Ascending aorta (tissue), 2 donors: ENCODE measurements around the gene CST6. TPM values are rescaled to one million over a fixed set of nuclear protein-coding genes. Genes with fewer than 3 reads are reported as not detected.

Experiments
- DNase-seq, 2 donors: peaks; one replicate each; pipeline ENCODE4 v3.0.0-alpha.2; 2019; ENCODE audit warnings: low spot score in 2 of 2
- H3K27ac ChIP-seq, 2 donors: fragments of 200-600 bp; sonication (generic); one replicate each; pipeline ENCODE4 v1.5.1; 2016 to 2017; ENCODE audit warnings: mild to moderate bottlenecking in 1 of 2
- H3K27me3 ChIP-seq: fragments of 200-600 bp; sonication (generic); one replicate; pipeline ENCODE4 v1.5.1; 2017
- H3K36me3 ChIP-seq, 2 donors: fragments of 200-600 bp; sonication (generic); one replicate each; pipeline ENCODE4 v1.5.1; 2016
- H3K4me1 ChIP-seq, 2 donors: fragments of 200-600 bp; sonication (generic); one replicate each; pipeline ENCODE4 v1.5.1; 2016 to 2017; ENCODE audit warnings: mild to moderate bottlenecking in 1 of 2
- H3K4me3 ChIP-seq, 2 donors: fragments of 200-600 bp; sonication (generic); one replicate each; pipeline ENCODE4 v1.5.1; 2016 to 2017; ENCODE audit warnings: mild to moderate bottlenecking in 1 of 2
- H3K9me3 ChIP-seq, 2 donors: fragments of 200-600 bp; sonication (generic); one replicate each; pipeline ENCODE4 v1.5.1; 2016
- intact Hi-C: fragments of 100-400 bp; cut with DNase I; formaldehyde crosslinking; loops from one replicate; pipeline ENCODE4 v1.15.1; 2023
- total RNA-seq: library from RNA; depleted of rRNA; stranded (reverse); fragments of >200 nt; gene quantifications from one replicate; pipeline ENCODE4 v1.1.0, GENCODE V29; 2016
- TF ChIP-seq, protein P1 (sequence below), 3 experiments: fragments of 200-600 bp in 2 of 3; fragments of 450-650 bp in 1 of 3; sonication (generic) in 2 of 3; IDR thresholded peaks; one replicate each; pipeline ENCODE4 v1.5.1; 2016 to 2019; ENCODE audit warnings: antibody characterized with exemption in 3 of 3, mild to moderate bottlenecking in 1 of 3, moderate library complexity in 1 of 3

Gene CST6, protein sequence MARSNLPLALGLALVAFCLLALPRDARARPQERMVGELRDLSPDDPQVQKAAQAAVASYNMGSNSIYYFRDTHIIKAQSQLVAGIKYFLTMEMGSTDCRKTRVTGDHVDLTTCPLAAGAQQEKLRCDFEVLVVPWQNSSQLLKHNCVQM
- 4.4 TPM for total RNA-seq

DNA sequence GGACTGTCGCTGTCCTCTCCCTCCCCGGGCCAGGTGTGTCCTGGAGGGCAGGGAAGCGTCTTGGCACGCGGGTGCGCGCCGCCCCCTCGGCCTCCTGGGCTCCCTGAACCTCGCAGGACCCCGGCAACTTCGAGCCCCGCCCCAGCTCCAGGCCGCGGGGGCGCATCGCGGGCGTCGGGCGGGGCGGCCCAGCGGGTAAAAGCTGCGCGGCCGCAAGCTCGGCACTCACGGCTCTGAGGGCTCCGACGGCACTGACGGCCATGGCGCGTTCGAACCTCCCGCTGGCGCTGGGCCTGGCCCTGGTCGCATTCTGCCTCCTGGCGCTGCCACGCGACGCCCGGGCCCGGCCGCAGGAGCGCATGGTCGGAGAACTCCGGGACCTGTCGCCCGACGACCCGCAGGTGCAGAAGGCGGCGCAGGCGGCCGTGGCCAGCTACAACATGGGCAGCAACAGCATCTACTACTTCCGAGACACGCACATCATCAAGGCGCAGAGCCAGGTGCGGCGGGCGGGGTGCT lies at the start of gene CST6:
Gene CST6 (plus strand): TSS at position 224 of the 519 bp plus-strand sequence. CDS start 37 bp downstream, at position 261.
- Histone ChIP-seq H3K36me3 (no peaks in the 10 kb centered on the region), H3K9me3 (no peaks in the 10 kb centered on the region), H3K4me1 (peaks cover 27 to 59% of the 10 kb centered on the region in 2 donors), H3K27me3 (no peaks in the 10 kb centered on the region), H3K27ac (peak within 1 kb of the TSS; percentile 94 to 95), H3K4me3 (peak within 1 kb of the TSS; percentile 6 to 8)
- TF ChIP-seq, protein P1, sequence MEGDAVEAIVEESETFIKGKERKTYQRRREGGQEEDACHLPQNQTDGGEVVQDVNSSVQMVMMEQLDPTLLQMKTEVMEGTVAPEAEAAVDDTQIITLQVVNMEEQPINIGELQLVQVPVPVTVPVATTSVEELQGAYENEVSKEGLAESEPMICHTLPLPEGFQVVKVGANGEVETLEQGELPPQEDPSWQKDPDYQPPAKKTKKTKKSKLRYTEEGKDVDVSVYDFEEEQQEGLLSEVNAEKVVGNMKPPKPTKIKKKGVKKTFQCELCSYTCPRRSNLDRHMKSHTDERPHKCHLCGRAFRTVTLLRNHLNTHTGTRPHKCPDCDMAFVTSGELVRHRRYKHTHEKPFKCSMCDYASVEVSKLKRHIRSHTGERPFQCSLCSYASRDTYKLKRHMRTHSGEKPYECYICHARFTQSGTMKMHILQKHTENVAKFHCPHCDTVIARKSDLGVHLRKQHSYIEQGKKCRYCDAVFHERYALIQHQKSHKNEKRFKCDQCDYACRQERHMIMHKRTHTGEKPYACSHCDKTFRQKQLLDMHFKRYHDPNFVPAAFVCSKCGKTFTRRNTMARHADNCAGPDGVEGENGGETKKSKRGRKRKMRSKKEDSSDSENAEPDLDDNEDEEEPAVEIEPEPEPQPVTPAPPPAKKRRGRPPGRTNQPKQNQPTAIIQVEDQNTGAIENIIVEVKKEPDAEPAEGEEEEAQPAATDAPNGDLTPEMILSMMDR (IDR thresholded peaks at IDR 0.05): no peak
- DNase-seq: no peak
- intact Hi-C loops: no loop called here

DNA sequence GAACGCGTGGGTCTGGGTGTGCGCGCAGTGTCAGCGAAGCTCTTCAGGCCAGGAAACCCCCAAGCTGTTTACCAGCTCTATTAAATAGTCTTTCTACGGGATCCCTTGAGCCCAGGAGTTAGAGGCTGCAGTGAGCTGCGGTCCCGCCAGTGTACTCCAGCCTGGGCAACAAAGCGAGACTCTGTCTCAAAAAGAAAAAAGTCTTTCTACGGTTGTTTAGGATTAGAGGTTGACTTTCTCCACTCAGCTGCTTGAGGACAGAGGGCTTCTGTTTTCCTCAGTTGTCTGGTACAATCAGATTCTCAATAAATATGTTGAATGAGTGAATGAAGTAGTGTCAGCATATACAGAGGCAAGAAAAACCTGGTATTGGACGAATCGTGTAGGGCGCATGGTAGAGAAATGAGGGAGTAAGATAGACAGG lies 49.7 kb upstream of the CST6 start:
- TF ChIP-seq, protein P1 (IDR thresholded peaks at IDR 0.05): no peak
- Histone ChIP-seq H3K4me1 (peaks cover 15 to 23% of the 10 kb centered on the region in 2 donors), H3K27me3 (no peaks in the 10 kb centered on the region), H3K36me3 (peaks cover 30 to 35% of the 10 kb centered on the region in 2 donors), H3K27ac (peak overlapping the region; percentile 86 to 96), H3K9me3 (no peaks in the 10 kb centered on the region), H3K4me3 (peak overlapping the region; percentile 89 to 100)
- intact Hi-C loops: loop anchor here (1.0 kb wide), 1 partner anchor 74 kb away; the partner anchor contains the start of gene FIBP
- no peak for DNase-seq

DNA sequence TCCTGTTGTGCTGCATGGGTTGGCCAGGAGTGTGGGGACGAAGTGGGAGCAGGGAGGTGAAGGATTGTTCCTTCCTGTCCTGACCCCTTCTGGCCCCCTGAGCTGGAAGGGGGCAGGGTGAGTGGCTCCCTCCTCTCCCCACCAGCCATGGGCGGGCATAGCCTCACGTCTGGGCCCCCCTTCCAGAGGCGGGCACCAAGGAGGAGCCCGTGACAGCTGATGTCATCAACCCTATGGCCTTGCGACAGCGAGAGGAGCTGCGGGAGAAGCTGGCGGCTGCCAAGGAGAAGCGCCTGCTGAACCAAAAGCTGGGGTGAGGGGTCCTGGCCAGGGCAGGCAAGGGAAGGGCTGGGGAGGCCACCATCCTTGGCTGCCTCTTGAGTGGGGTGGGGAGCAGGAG lies 46.9 kb upstream of the CST6 start:
- Histone ChIP-seq H3K27ac (no peak overlapping the region), H3K4me3 (no peak overlapping the region), H3K27me3 (no peaks in the 10 kb centered on the region), H3K4me1 (peaks cover 15 to 23% of the 10 kb centered on the region in 2 donors), H3K36me3 (peaks cover 56 to 63% of the 10 kb centered on the region in 2 donors), H3K9me3 (no peaks in the 10 kb centered on the region)
- no peak for DNase-seq
- intact Hi-C loops: no loop called here
- TF ChIP-seq, protein P1 (IDR thresholded peaks at IDR 0.05): no peak

DNA sequence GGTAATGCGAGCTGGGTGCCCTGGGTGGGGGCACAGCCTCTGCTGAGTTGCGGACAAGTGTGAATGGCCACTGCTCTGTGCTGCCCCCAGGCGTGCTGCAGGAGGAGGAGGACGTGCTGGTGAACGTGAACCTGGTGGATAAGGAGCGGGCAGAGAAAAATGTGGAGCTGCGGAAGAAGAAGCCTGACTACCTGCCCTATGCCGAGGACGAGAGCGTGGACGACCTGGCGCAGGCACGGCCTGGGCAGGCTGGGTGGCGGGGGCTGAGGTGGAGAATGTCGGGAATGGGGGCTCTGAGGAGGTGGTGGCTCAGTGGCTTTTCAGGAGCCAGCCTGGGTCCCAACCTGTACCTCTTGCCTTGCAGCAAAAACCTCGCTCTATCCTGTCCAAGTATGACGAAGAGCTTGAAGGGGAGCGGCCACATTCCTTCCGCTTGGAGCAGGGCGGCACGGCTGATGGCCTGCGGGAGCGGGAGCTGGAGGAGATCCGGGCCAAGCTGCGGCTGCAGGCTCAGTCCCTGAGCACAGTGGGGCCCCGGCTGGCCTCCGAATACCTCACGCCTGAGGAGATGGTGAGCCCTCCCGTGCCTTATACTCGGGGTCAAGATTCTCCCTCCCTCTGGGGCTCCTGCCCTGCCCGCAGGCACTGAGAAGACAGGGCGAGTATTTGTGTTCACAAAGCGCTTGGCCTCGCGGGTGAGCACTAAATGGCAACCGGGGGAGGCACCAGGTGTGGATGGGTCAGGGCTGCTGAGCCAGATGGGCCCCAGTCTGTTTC lies 45.6 kb upstream of the CST6 start:
- Histone ChIP-seq H3K36me3 (peaks cover 61 to 69% of the 10 kb centered on the region in 2 donors), H3K4me3 (no peak overlapping the region), H3K9me3 (no peaks in the 10 kb centered on the region), H3K4me1 (peaks cover 15 to 20% of the 10 kb centered on the region in 2 donors), H3K27me3 (no peaks in the 10 kb centered on the region), H3K27ac (no peak overlapping the region)
- intact Hi-C loops: no loop called here
- TF ChIP-seq, protein P1 (IDR thresholded peaks at IDR 0.05): no peak
- DNase-seq: no peak

DNA sequence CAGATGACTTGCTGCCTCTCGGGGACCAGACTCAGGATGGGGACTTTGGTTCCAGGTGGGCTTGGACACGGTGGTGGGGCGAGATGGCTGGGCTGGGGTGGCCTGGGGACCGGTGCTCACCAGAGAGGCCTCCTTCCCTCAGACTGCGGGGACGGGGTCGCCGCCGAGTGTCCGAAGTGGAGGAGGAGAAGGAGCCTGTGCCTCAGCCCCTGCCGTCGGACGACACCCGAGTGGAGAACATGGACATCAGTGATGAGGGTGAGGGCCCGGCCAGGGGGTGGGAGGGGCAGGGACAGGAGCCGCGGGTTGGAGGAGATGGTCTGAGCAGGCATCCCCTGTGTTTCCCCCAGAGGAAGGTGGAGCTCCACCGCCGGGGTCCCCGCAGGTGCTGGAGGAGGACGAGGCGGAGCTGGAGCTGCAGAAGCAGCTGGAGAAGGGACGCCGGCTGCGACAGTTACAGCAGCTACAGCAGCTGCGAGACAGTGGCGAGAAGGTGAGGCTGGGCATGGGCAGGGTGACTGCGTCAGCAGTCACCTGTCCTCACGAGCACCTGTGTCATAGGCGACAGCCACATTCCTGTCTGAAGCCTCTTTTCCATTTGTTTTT lies 44.4 kb upstream of the CST6 start:
- Histone ChIP-seq H3K36me3 (peaks cover 61 to 69% of the 10 kb centered on the region in 2 donors), H3K27me3 (no peaks in the 10 kb centered on the region), H3K9me3 (no peaks in the 10 kb centered on the region), H3K4me3 (no peak overlapping the region), H3K4me1 (peaks cover 13 to 16% of the 10 kb centered on the region in 2 donors), H3K27ac (no peak overlapping the region)
- TF ChIP-seq, protein P1 (IDR thresholded peaks at IDR 0.05): no peak
- no peak for DNase-seq
- intact Hi-C loops: no loop called here
